MG63 (cell line): ENCODE data around the gene GPR31. TPM values are rescaled to one million over a fixed set of nuclear protein-coding genes. Genes with fewer than 3 reads are reported as not detected.

Source experiments
- DNase-seq: peaks from one replicate; pipeline ENCODE4 v3.0.0-alpha.2; 2020
- H3K27me3 ChIP-seq: fragments of 250-450 bp; sonication (Bioruptor Pico); 2 replicates; pipeline ENCODE4 v1.5.1; 2020; ENCODE audit warnings: mild to moderate bottlenecking, moderate library complexity
- H3K36me3 ChIP-seq: fragments of 250-450 bp; sonication (Bioruptor Pico); 2 replicates; pipeline ENCODE4 v1.5.1; 2020; ENCODE audit warnings: mild to moderate bottlenecking, moderate library complexity
- H3K4me3 ChIP-seq: fragments of 250-450 bp; sonication (Bioruptor Pico); 2 replicates; pipeline ENCODE4 v1.5.1; 2020; ENCODE audit warnings: mild to moderate bottlenecking, moderate library complexity
- H3K9me3 ChIP-seq: fragments of 250-450 bp; sonication (Bioruptor Pico); 2 replicates; pipeline ENCODE4 v1.5.1; 2020; ENCODE audit warnings: mild to moderate bottlenecking, moderate library complexity
- total RNA-seq: library from RNA; depleted of rRNA; stranded (reverse); fragments of >200 nt; shearing (Covaris generic); gene quantifications from 2 replicates; pipeline ENCODE4 v1.2.3, GENCODE V29; 2014; ENCODE audit warnings: low replicate concordance

Gene GPR31
- total RNA-seq, 1 experiment from 2014 or later, result not detected

- Histone ChIP-seq H3K27me3 (no peaks in the 10 kb centered on the region), H3K4me3 (no peak overlapping the region), H3K36me3 (no peaks in the 10 kb centered on the region), H3K9me3 (no peaks in the 10 kb centered on the region)
- DNase-seq, result no peak
Observed at GRCh38 chr6:167129562-167129961, 28.2 kb downstream of the GPR31 start.

- H3K9me3 ChIP-seq, result no peaks in the 10 kb centered on the region
- no peak for DNase-seq
- H3K36me3 ChIP-seq, result no peaks in the 10 kb centered on the region
- no peak overlapping the region for H3K4me3 ChIP-seq
- H3K27me3 ChIP-seq, result no peaks in the 10 kb centered on the region
Observed at GRCh38 chr6:167129159-167129558, 28.6 kb downstream of the GPR31 start.

- no peaks in the 10 kb centered on the region for H3K27me3 ChIP-seq
- H3K9me3 ChIP-seq, result no peaks in the 10 kb centered on the region
- H3K36me3 ChIP-seq, result no peaks in the 10 kb centered on the region
- H3K4me3 ChIP-seq, result no peak overlapping the region
- no peak for DNase-seq
Observed at GRCh38 chr6:167127785-167128531, 29.8 kb downstream of the GPR31 start.

GRCh38 chr6:167125855-167126349 lies 31.9 kb downstream of the GPR31 start:
- Histone ChIP-seq H3K4me3 (no peak overlapping the region), H3K27me3 (no peaks in the 10 kb centered on the region), H3K36me3 (no peaks in the 10 kb centered on the region), H3K9me3 (no peaks in the 10 kb centered on the region)
- no peak for DNase-seq

- no peaks in the 10 kb centered on the region for H3K27me3 ChIP-seq
- no peak for DNase-seq
- H3K36me3 ChIP-seq, result no peaks in the 10 kb centered on the region
- H3K9me3 ChIP-seq, result no peaks in the 10 kb centered on the region
- no peak overlapping the region for H3K4me3 ChIP-seq
Observed at GRCh38 chr6:167125410-167125809, 32.4 kb downstream of the GPR31 start.

- no peaks in the 10 kb centered on the region for H3K36me3 ChIP-seq
- no peak overlapping the region for H3K4me3 ChIP-seq
- no peaks in the 10 kb centered on the region for H3K9me3 ChIP-seq
- no peak for DNase-seq
- H3K27me3 ChIP-seq, result no peaks in the 10 kb centered on the region
Observed at GRCh38 chr6:167124753-167125152, 33.0 kb downstream of the GPR31 start.

GRCh38 chr6:167122827-167123657 lies 34.7 kb downstream of the GPR31 start, which contains the start of gene CCR6:
TSS of gene CCR6 (plus strand) at chr6:167123096. CDS start at chr6:167136135, 13,039 bp downstream.
- Histone ChIP-seq H3K36me3 (no peaks in the 10 kb centered on the region), H3K27me3 (no peaks in the 10 kb centered on the region), H3K9me3 (no peaks in the 10 kb centered on the region), H3K4me3 (no peak within 1 kb of the TSS)
- DNase-seq, result no peak

- no peak overlapping the region for H3K4me3 ChIP-seq
- H3K9me3 ChIP-seq, result no peaks in the 10 kb centered on the region
- no peaks in the 10 kb centered on the region for H3K27me3 ChIP-seq
Observed at GRCh38 chr6:167122041-167122826, 35.5 kb downstream of the GPR31 start.

GRCh38 chr6:167121335-167121841 lies 36.4 kb downstream of the GPR31 start:
- no peak for DNase-seq
- Histone ChIP-seq H3K36me3 (no peaks in the 10 kb centered on the region), H3K4me3 (no peak overlapping the region), H3K27me3 (no peaks in the 10 kb centered on the region), H3K9me3 (no peaks in the 10 kb centered on the region)

More at GRCh38 chr6:167122041-167122826, 35.5 kb downstream of the GPR31 start:
- H3K36me3 ChIP-seq, result no peaks in the 10 kb centered on the region
- DNase-seq, result no peak

- no peaks in the 10 kb centered on the region for H3K9me3 ChIP-seq
- no peaks in the 10 kb centered on the region for H3K36me3 ChIP-seq
- H3K4me3 ChIP-seq, result no peak overlapping the region
- no peaks in the 10 kb centered on the region; the same call in 1 of the 2 replicates for H3K27me3 ChIP-seq
- DNase-seq, result no peak
Observed at GRCh38 chr6:167120583-167120903, 37.2 kb downstream of the GPR31 start.

GRCh38 chr6:167119670-167120582 lies 37.9 kb downstream of the GPR31 start:
- no peaks in the 10 kb centered on the region for H3K9me3 ChIP-seq
- no peaks in the 10 kb centered on the region; the same call in 1 of the 2 replicates for H3K27me3 ChIP-seq
- no peak overlapping the region for H3K4me3 ChIP-seq
- DNase-seq, result no peak
- no peaks in the 10 kb centered on the region for H3K36me3 ChIP-seq

GRCh38 chr6:167118839-167119238 lies 38.9 kb downstream of the GPR31 start:
- DNase-seq, result no peak
- no peaks in the 10 kb centered on the region for H3K36me3 ChIP-seq
- H3K4me3 ChIP-seq, result no peak overlapping the region
- H3K9me3 ChIP-seq, result no peaks in the 10 kb centered on the region
- no peaks in the 10 kb centered on the region; the same call in 1 of the 2 replicates for H3K27me3 ChIP-seq

GRCh38 chr6:167118006-167118405 lies 39.8 kb downstream of the GPR31 start:
- DNase-seq, result no peak
- Histone ChIP-seq H3K36me3 (no peaks in the 10 kb centered on the region), H3K27me3 (no peaks in the 10 kb centered on the region; the same call in 1 of the 2 replicates), H3K9me3 (no peaks in the 10 kb centered on the region), H3K4me3 (no peak overlapping the region)

- Histone ChIP-seq H3K4me3 (no peak overlapping the region), H3K9me3 (no peaks in the 10 kb centered on the region), H3K27me3 (no peaks in the 10 kb centered on the region; the same call in 1 of the 2 replicates), H3K36me3 (no peaks in the 10 kb centered on the region)
- no peak for DNase-seq
Observed at GRCh38 chr6:167116838-167117228, 40.9 kb downstream of the GPR31 start.

- Histone ChIP-seq H3K9me3 (no peaks in the 10 kb centered on the region), H3K27me3 (no peaks in the 10 kb centered on the region; the same call in 1 of the 2 replicates), H3K36me3 (no peaks in the 10 kb centered on the region), H3K4me3 (no peak overlapping the region)
- DNase-seq, result no peak
Observed at GRCh38 chr6:167116109-167116837, 41.5 kb downstream of the GPR31 start.
